Activated CD4-positive, alpha-beta T cell treated with anti-CD3 and anti-CD28 coated beads for 48 hours (primary cell): ENCODE results near the gene RINT1.

Experiments
- DNase-seq: peaks from one replicate; pipeline ENCODE4 v3.0.0-alpha.2; 2020

Gene RINT1

DNA sequence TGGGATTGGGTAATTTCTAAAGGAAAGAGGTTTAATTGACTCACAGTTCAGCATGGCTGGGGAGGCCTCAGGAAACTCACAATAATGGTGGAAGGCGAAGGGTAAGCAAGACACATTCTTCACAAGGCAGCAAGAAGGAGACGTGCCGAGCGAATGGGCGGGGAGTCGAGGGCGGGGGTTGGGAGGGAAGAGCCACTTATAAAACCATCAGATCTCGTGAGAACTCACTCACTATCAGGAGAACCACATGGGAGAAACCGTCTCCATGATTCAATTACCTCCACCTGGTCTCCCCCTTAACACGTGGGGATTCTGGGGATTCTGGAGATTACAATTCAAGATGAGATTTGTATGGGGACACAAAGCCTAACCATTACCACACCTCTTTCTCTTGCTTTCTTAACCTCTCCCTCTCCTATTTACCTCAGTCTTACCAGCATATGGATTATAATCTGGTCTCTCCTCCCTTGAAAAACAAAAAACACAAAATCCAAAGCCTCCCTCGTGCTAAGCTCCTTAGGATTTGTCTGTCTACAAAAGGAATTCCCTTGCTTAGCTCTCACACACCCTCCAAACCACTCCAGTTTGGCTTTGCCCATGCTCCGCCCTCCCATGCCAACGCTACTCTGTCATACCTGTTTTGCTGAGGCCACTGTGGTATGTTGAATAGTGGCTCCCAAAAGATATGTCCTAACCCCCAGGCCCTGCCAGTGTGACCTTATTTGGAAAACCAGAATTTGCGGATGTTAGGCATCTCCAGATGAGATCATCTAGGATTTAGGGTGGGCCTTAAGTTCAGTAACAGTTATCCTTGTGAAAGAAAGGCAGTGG is 68.9 kb downstream of the RINT1 start:
- DNase-seq = no peak

DNA sequence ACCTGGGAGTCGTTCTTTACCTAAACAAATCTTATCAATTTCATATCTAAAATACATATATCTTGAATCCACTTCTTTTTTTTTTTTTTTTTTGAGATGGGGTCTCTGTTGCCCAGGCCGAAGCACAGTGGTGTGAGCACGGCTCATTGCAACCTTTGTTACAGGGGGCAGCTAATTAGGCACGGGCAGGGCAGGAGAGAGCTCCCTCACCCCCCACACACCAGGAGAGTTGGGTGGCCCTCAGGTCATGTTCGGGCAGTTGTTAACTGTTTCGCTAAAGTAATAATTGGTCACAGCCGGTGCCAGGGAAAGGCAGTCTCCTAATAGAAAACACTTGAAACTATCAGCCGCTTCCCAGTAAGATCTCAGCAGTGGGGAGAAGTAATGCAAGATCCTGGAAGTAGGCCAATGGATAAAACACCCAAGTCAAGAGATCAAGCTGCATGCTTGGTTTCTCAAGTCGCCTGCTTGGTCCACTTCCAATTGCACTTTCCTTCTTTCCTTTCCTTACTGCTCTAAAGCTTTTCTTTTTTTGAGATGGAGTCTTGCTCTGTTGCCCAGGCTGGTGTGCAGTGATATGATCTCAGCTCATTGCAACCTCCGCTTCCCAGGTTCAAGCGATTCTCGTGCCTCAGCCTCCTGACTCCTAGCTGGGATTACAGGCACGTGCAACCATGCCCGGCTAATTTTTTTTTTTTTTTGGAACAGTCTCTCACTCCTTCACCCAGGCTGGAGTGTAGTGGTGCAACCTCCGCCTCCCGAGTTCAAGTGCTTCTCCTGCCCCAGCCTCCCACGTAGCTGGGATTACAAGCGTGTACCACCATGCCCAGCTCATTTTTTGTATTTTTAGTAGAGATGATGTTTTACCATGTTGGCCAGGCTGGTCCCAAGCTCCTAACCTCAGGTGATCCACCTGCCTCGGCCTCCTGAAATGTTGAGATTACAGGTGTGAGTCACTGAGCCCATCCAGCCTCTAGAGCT is 70.6 kb downstream of the RINT1 start:
- no peak for DNase-seq

DNA sequence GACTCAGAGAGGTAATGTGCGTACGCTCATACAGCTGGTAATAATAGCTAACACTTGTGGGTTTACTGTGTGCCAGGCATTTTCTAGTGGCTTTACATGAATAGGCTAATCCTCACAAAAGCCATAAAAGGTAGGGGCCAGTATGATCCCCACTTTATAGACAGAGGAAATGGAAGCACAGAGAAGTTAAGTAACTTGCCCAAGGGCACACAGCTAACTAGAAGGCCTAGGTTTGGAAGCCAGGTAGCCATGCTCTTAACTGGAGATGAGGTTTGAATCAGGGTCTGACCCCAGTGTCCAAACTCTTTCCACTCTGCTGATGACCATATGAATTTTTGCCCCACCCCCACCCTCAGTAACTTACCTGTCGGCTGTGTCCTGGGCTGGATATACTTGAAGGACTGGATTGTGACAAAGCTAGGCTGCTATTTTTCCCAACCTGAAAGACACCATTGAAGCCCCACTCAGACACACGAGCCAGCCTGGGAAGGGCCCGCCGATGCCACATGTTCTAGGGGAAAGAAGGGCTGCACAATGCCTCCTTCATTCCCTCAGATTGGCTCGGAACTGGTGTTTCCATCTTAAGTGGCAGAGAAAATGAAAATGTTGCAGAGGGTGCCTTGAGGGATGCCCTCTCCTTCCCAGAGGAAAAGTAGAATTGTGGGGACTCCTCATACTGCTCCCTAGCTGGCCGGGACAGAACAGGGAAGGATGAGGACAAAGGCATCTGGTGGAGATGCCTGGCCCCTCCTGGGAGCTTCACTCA is 78.3 kb downstream of the RINT1 start:
- DNase-seq = no peak

DNA sequence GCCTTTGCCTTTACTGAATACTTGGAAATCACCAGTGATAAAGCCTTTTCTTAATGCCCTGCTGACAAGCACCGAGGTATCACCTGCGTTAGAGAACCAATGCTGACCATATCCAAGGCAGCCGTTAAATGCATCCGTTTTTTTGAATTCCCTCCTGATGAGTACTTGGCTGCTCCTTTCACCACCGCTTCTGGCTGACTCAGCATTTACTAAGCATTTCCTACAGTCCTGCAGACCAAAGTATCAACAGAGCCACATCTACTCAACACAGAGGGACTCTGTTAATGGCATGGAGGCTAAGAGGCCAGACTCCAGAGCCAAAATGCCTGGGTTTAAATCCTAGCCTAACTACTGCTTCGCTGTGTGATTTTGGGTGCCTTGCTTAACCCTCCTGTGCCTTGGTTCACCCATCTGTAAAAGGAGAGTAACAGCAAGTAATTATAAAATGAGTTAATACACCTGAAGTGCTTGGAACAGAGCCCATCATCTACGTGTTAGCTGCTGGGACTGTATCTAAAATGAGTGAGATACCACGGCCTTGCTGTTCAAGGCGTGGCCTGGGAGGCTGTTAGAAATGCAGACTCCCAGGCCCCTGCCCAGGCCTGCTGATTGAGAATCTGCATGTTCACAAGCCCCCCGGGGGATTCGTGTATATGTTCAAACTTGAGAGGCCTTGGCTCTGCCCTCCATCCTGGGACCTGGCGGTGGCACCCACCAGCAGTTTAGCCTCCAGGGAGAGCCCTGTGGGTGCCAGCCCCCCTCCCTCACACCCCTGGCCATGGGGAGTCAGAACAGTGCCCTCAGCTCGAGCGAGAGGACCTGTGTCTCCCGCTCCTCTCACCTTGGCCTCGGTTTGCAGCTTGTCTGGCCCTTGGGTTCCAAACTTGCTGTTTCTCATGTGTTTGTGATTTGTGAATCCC is 80.1 kb downstream of the RINT1 start:
- DNase-seq = no peak

DNA sequence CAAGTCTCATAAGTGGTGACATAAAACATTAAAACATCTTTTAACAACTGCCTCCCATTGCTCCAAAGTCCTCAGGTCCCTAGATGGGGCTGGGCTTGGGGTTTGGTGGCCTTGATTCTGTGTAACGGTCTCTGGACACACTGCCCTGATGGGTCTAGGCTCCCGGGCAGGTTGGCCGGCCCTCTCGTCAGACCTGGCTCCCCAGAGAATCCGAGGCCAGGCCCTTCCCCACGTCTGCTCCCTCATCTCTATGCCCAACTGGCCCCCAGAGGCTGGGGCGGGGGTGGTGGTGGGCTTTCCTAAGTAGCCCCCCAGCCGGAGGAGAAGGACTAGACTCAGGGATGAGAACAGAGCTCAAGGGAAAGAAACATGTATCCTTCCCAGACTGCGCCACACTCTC is 80.8 kb downstream of the RINT1 start:
- DNase-seq = no peak

DNA sequence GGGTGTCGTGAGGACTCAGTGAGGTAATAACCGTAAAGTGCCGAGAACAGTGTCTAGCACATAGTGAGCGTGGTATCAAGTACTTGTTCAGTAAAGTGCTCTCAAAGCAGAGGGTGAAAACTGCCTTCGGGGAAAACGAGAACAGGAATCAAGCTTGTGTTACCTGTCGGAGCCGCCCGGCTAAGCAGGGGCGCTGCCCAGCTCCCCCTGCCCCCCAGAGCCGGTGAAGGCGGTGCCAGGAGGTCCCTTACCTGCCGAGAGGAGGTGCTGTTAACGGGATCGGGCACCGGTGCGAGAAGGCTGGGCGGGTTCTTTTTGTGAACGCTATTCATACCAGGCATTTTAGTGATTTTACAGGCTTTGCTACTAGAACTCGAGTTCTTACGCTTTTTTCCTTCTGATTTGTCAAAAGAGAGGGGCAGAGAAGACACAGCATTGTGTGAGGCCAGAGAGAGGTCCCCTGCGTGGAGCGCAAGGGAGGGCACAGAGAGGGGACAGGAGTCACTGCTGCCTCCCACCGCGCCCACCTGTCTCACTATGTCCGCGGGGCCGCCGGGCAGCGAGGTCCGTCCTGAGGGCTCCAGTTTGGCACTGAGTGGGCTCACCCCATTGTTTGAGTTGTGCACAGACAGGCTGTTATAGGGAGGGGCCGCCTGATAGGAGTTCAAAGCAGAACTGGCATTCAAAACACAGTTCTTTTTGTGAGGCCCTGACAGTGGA is 81.8 kb downstream of the RINT1 start:
- no peak for DNase-seq

DNA sequence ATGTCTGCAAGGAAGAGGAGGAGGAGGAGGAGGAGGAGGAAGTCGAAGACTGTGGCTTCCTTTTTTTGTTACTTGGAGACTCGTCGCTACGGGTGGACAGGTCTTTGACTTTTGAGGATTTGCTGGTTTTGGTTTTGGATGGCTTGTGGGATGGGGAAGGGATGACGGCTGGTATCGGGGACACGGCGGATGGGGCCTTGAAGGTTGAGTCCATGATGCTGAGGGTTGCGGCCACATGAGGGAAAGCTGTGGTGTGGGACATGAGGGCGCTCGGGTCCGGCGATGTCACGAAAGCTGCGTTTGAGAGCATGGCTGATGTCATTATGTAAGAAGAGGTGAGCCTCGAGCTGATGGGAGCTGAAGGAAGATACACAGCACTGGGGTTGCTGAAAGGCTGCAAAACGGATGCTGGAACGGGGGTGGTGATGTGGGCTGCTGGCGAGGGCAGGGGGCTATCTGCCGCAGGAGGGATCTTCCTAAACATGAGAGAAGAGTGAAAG is 82.4 kb downstream of the RINT1 start:
- no peak for DNase-seq
